Astrocyte of the spinal cord (primary cell): Measurements from ENCODE around the gene NADSYN1.
"Not testable (repeated sequence)": the region's sequence is repeated elsewhere in the genome, so short reads cannot be mapped to it uniquely, and the experiment has no call there.

Experiments used
- DNase-seq: peaks from one replicate; pipeline ENCODE4 v3.0.0; 2011; ENCODE audit warnings: low read depth, low spot score
- H3K4me3 ChIP-seq: 2 replicates; pipeline ENCODE4 v1.5.1; 2011; ENCODE audit warnings: low read depth, mild to moderate bottlenecking, low read length, moderate library complexity
- CTCF ChIP-seq: IDR thresholded peaks from 2 replicates; pipeline ENCODE4 v1.5.1; 2012; ENCODE audit warnings: low read depth, mild to moderate bottlenecking, low read length, inconsistent platforms
- in situ Hi-C: cut with HindIII; loops from 2 replicates; pipeline ENCODE4 v1.10.0; 2017; ENCODE audit warnings: low sequenced_read_pairs

The NADSYN1 gene

GRCh38 chr11:71538666-71538990, 85.6 kb downstream of the NADSYN1 start:
- in situ Hi-C loops = no loop called here
- no peak for TF ChIP-seq CTCF
- DNase-seq = no peak
- H3K4me3 ChIP-seq = no peak overlapping the region

DNA sequence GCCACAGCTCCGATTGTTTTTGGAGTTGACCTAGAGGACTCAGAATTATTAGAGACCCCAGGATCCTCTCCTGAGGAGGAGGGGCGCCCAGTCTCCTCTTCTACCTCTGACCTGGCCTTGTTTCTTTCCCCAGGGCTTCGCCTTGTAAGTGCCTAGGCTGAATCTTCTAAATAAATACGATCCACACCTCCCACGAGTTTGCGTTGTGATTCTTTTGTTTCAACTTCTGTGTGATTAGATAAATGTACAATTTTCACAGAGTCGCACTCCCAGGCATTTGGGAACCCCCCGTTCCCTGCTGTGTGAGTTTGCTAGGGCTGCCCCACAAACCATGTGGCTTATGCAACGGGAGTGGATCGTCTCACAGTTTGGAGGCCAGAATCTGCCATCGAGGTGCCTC, 86.0 kb downstream of the NADSYN1 start:
- H3K4me3 ChIP-seq = no peak overlapping the region
- in situ Hi-C loops = no loop called here
- no peak for DNase-seq
- TF ChIP-seq CTCF = no peak

DNA sequence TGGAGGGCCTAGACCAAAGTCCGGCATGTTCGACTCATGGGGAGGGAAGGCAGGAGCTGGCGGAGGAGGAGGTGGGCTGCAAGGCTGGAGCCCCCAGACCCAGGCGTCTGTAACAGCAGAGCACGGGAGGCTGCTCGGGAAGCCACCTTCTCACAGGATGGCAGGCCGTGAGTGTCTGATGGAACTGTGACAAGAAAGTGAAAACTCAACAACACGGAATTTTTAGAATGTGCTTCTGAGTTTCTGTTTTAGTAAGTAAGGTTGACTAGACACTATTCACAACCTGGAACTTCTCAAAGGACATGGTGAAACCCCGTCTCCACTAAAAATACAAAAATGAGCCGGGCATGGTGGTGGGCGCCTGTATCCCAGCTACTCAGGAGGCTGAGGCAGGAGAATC, 87.0 kb downstream of the NADSYN1 start:
- DNase-seq, in situ Hi-C loops, H3K4me3 ChIP-seq: not testable (repeated sequence)

DNA sequence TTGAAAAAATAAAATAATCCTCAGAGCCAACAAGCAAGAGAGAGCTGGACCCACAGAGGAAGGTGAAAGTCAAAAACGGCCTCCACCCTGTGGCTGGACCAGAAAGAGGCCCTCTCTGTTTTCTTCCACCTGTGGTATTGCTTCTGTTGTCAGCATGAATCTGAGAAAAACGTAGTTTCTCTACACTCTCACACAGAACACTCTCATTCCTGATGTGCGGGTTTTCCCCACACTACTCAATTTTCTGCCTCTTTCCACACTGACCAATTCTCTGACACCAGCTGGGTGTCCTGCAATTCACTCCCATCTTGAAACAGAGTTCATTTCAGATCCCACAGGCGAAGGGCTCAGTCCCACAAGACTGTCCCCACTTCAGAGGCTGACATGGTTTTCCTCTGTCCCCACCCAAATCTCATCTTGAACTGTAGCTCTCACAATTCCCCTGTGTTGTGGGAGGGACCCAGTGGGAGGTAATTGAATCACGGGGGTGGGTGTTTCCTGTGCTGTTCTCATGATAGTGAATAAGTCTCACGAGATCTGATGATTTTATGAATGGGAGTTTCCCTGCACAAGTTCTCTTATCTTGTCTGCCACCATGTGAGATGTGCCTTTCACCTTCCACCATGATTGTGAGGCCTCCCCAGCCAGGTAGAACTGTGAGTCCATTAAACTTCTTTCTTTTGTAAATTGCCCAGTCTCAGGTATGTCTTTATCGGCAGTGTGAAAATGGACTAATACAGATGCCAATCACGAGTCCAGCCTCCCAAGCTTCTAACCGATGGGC, 87.7 kb downstream of the NADSYN1 start:
- in situ Hi-C loops, H3K4me3 ChIP-seq, DNase-seq: not testable (repeated sequence)

DNA sequence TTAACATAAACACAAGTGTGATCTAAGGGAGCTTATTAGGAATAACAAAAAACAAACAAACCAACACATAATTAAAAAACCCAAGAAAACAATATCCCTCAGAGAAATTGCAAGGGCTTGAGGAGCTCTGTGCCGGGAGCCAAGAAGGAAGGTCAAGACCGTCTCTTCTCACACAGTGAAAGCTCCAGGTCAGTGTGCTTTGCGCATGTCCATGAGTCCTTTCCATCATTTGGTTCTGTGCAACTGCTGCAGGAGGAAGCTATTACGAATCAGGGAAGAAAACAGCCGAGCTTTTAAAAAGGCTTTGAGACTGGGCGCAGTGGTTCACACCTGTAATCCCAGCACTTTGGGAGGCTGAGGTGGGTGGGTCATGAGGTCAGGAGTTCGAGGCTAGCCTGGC, 89.4 kb downstream of the NADSYN1 start:
- DNase-seq = no peak
- no peak for TF ChIP-seq CTCF
- H3K4me3 ChIP-seq = no peak overlapping the region
- in situ Hi-C loops = no loop called here

DNA sequence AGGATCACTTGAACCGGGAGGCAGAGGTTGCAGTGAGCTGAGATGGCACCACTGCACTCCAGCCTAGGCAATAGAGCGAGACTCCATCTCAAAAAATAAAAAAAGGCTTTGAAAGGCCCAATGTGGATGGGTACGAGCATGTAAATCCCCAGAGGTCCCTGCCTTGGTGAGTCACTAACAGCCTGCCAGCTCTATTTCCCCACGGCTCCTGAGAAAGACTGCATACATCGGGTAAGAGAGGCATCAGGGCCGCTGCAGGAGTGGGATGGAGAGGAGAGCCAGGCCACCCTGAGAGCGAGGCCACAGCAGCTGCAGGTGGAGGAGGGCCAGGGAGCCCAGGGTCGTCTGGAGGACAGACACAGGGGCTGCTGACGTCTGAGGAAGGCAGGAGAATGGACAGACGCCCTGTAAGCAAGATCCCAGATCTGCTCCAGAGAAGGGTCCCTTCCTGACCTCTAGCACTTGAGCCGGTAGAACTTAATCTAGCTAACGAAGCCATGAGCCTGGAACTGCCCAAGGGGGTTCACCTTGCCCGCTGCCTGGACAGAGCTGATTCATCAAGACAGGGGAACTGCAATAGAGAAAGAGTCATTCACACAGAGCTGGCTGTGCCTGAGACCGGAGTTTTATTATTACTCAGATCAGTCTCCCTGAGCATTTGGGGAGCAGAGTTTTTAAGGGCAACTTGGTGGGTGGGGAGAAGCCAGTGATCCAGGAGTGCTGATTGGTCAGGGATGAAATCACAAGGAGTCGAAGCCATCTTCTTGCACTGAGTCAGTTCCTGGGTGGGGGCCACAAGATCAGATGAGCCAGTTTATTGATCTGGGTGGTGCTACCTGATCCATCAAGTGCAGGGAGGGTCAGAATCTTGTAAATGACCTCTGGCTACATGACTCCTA, 90.1 kb downstream of the NADSYN1 start:
- in situ Hi-C loops = no loop called here
- DNase-seq = no peak
- H3K4me3 ChIP-seq = no peak overlapping the region
- TF ChIP-seq CTCF = no peak

DNA sequence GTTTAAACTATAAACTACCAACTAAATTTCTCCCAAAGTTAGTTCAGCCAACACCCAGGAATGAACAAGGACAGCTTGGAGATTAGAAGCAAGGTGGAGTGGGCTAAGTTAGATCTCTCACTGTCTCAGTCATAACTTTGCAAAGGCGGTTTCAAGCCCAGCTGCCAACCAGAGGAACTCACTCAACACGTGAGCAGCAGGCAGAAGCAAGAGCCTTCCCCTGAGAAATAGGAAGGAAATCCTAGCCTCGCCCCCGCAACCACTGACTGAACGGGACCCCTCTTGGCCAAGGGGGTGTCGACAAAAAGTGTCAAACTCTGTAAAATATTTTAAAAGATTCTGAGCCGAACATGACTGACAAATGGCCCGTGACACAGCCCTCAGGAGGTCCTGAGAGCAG, 90.9 kb downstream of the NADSYN1 start:
- DNase-seq = no peak
- TF ChIP-seq CTCF = no peak
- in situ Hi-C loops = no loop called here
- no peak overlapping the region for H3K4me3 ChIP-seq
